H1 (cell line): ENCODE results near the gene DCDC2. TPM values are rescaled to one million over a fixed set of nuclear protein-coding genes. Genes with fewer than 3 reads are reported as not detected.

Source experiments
- CTCF ChIA-PET: fragments of 300-600 bp; sonication (Branson Sonifier 250); formaldehyde crosslinking; loops from one replicate; lab custom pipeline; 2021; ENCODE audit not compliant: partially characterized antibody; lab: Charles Lee
- POLR2A ChIA-PET: fragments of 300-600 bp; sonication (Branson Sonifier 250); formaldehyde crosslinking; loops from one replicate; lab custom pipeline; 2021; ENCODE audit warnings: inconsistent platforms; ENCODE audit not compliant: partially characterized antibody; lab: Charles Lee
- DNase-seq, 2 experiments: peaks; one replicate each; pipeline versions ENCODE4 v3.0.0 to v3.0.0-alpha.2; 2010 to 2022; ENCODE audit warnings: low spot score in 2 of 2, low read depth in 1 of 2, mixed read lengths in 1 of 2
- FAIRE-seq: peaks from 2 replicates; lab custom pipeline; 2011; peaks lifted over from hg19 to GRCh38; lab: Jason Lieb, UNC
- H2AFZ ChIP-seq: 2 replicates; pipeline ENCODE4 v1.8.1; 2012; ENCODE audit warnings: low read length, inconsistent platforms
- H2AK5ac ChIP-seq: 2 replicates; pipeline ENCODE4 v1.6.1; 2013; ENCODE audit warnings: low read depth, low read length
- H2BK120ac ChIP-seq: replicated peaks from 2 replicates; pipeline ENCODE3; 2013; ENCODE audit warnings: low read depth, low read length, inconsistent platforms
- H2BK12ac ChIP-seq: 2 replicates; pipeline ENCODE4 v1.6.1; 2013; ENCODE audit warnings: low read depth, low read length
- H2BK15ac ChIP-seq: 2 replicates; pipeline ENCODE4 v1.6.1; 2013; ENCODE audit warnings: low read length
- H2BK20ac ChIP-seq: 2 replicates; pipeline ENCODE4 v1.6.1; 2013; ENCODE audit warnings: low read length
- H2BK5ac ChIP-seq: 2 replicates; pipeline ENCODE4 v1.6.1; 2013; ENCODE audit warnings: low read depth, low read length
- H3K14ac ChIP-seq: 2 replicates; pipeline ENCODE4 v1.6.1; 2013; ENCODE audit warnings: inconsistent platforms; ENCODE audit not compliant: insufficient read length
- H3K18ac ChIP-seq: 2 replicates; pipeline ENCODE4 v1.6.1; 2013; ENCODE audit warnings: low read length; ENCODE audit errors: extremely low read depth
- H3K23ac ChIP-seq: 2 replicates; pipeline ENCODE4 v1.6.1; 2013; ENCODE audit warnings: inconsistent platforms; ENCODE audit not compliant: insufficient read length
- H3K23me2 ChIP-seq: 2 replicates; pipeline ENCODE4 v1.6.1; 2013; ENCODE audit warnings: low read depth, low read length
- H3K27ac ChIP-seq: 2 replicates; pipeline ENCODE4 v1.6.1; 2011; ENCODE audit warnings: low read depth, low read length, inconsistent platforms
- H3K27me3 ChIP-seq, 4 experiments: replicated peaks in 1 of 4; 1 replicate in 1 of 4; 2 replicates in 3 of 4; pipeline versions ENCODE4 v1.6.1 to v1.8.1; 2011 to 2013; ENCODE audit warnings: low read length in 3 of 4, mild to moderate bottlenecking in 3 of 4, inconsistent platforms in 2 of 4, mixed read lengths in 2 of 4, moderate library complexity in 1 of 4; ENCODE audit not compliant: control insufficient read depth in 3 of 4, insufficient read depth in 3 of 4; ENCODE audit errors: extremely low read depth in 1 of 4
- H3K36me3 ChIP-seq, 4 experiments: 2 replicates each; pipeline versions ENCODE4 v1.6.1 to v1.8.1; 2011 to 2013; ENCODE audit warnings: mild to moderate bottlenecking in 4 of 4, low read length in 3 of 4, moderate library complexity in 2 of 4, control low read depth in 1 of 4, inconsistent platforms in 1 of 4; ENCODE audit not compliant: insufficient read depth in 4 of 4, control insufficient read depth in 2 of 4
- H3K4ac ChIP-seq: replicated peaks from 2 replicates; pipeline ENCODE3; 2013; ENCODE audit warnings: low read length, low read depth, mixed read lengths, inconsistent platforms; ENCODE audit not compliant: insufficient read length
- H3K4me1 ChIP-seq, 4 experiments: replicated peaks in 1 of 4; 1 replicate in 1 of 4; 2 replicates in 3 of 4; pipeline versions ENCODE4 v1.6.1 to v1.8.1; 2011 to 2013; ENCODE audit warnings: low read length in 3 of 4, inconsistent platforms in 2 of 4, mixed read lengths in 1 of 4; ENCODE audit not compliant: insufficient read depth in 4 of 4, control insufficient read depth in 3 of 4
- H3K4me2 ChIP-seq, 2 experiments: 2 replicates each; pipeline versions ENCODE4 v1.6.1 to v1.8.1; 2011 to 2013; ENCODE audit warnings: low read depth in 2 of 2, low read length in 2 of 2, control low read depth in 1 of 2, inconsistent platforms in 1 of 2, mild to moderate bottlenecking in 1 of 2; ENCODE audit not compliant: insufficient read depth in 1 of 2
- H3K4me3 ChIP-seq, 4 experiments: fragments of 200-600, 300-600 bp in 1 of 4; sonication (generic), shearing (Covaris generic), sonication (Bioruptor Twin) in 1 of 4; 2 replicates each; pipeline versions ENCODE4 v1.5.1 to v1.8.1; 2011 to 2016; ENCODE audit warnings: low read length in 4 of 4, low read depth in 3 of 4, control low read depth in 2 of 4, inconsistent platforms in 2 of 4, mild to moderate bottlenecking in 2 of 4, mixed read lengths in 1 of 4, moderate library complexity in 1 of 4; ENCODE audit not compliant: insufficient read depth in 2 of 4; ENCODE audit errors: extremely low read depth in 1 of 4
- H3K56ac ChIP-seq: replicated peaks from 2 replicates; pipeline ENCODE3; 2013; ENCODE audit warnings: low read depth, mild to moderate bottlenecking, mixed read lengths, low read length, inconsistent platforms; ENCODE audit not compliant: insufficient read length
- H3K79me1 ChIP-seq: 2 replicates; pipeline ENCODE4 v1.6.1; 2013; ENCODE audit warnings: low read depth, low read length, control low read depth
- H3K79me2 ChIP-seq, 2 experiments: 2 replicates each; pipeline versions ENCODE4 v1.6.1 to v1.8.1; 2012 to 2013; ENCODE audit warnings: low read length in 2 of 2, mild to moderate bottlenecking in 2 of 2, inconsistent platforms in 1 of 2; ENCODE audit not compliant: insufficient read depth in 2 of 2, control insufficient read depth in 1 of 2
- H3K9ac ChIP-seq, 4 experiments: replicated peaks in 1 of 4; 1 replicate in 1 of 4; 2 replicates in 3 of 4; pipeline versions ENCODE4 v1.6.1 to v1.8.1; 2011 to 2013; ENCODE audit warnings: low read depth in 3 of 4, low read length in 3 of 4, control low read depth in 2 of 4, mild to moderate bottlenecking in 2 of 4, moderate library complexity in 2 of 4, inconsistent platforms in 1 of 4; ENCODE audit errors: extremely low read depth in 1 of 4
- H3K9me3 ChIP-seq, 2 experiments: 2 replicates each; pipeline versions ENCODE4 v1.6.1 to v1.8.1; 2012 to 2013; ENCODE audit warnings: mild to moderate bottlenecking in 2 of 2, moderate library complexity in 2 of 2, control low read depth in 1 of 2, inconsistent platforms in 1 of 2, low read depth in 1 of 2, low read length in 1 of 2, mixed read lengths in 1 of 2; ENCODE audit not compliant: insufficient read depth in 2 of 2
- H4K20me1 ChIP-seq, 2 experiments: replicated peaks in 1 of 2; 2 replicates each; pipeline versions ENCODE3 to v1.8.1; 2011 to 2013; ENCODE audit warnings: inconsistent platforms in 2 of 2, low read length in 2 of 2, mild to moderate bottlenecking in 1 of 2; ENCODE audit not compliant: insufficient read depth in 2 of 2, control insufficient read depth in 1 of 2
- H4K5ac ChIP-seq: 2 replicates; pipeline ENCODE4 v1.6.1; 2013; ENCODE audit warnings: low read length, low read depth, mixed read lengths, inconsistent platforms; ENCODE audit not compliant: insufficient read length
- H4K8ac ChIP-seq: 2 replicates; pipeline ENCODE4 v1.8.0; 2013; ENCODE audit warnings: mild to moderate bottlenecking, moderate library complexity, low read length, inconsistent platforms; ENCODE audit not compliant: insufficient read depth; ENCODE audit errors: extremely low read depth
- H4K91ac ChIP-seq: replicated peaks from 2 replicates; pipeline ENCODE3; 2013; ENCODE audit warnings: low read length, mixed read lengths, inconsistent platforms; ENCODE audit not compliant: insufficient read length
- CHD1 ChIP-seq: IDR thresholded peaks from 2 replicates; pipeline ENCODE4 v1.6.1; 2012; ENCODE audit warnings: low read depth, low read length, improper control_type of control experiment
- CHD2 ChIP-seq: IDR thresholded peaks from 2 replicates; pipeline ENCODE4 v1.6.1; 2012; ENCODE audit warnings: low read length, improper control_type of control experiment
- EP300 ChIP-seq, 2 experiments: IDR thresholded peaks; 1 replicate in 1 of 2; 2 replicates in 1 of 2; pipeline ENCODE4 v1.6.1; 2011 to 2012; ENCODE audit warnings: low read depth in 2 of 2, low read length in 2 of 2, mild to moderate bottlenecking in 2 of 2, borderline replicate concordance in 1 of 2, inconsistent platforms in 1 of 2, moderate library complexity in 1 of 2
- RAD21 ChIP-seq, 2 experiments: IDR thresholded peaks in 1 of 2; conservative IDR thresholded peaks in 1 of 2; 2 replicates each; pipeline ENCODE4 v1.6.1; 2011; ENCODE audit warnings: low read depth in 2 of 2, low read length in 2 of 2, improper control_type of control experiment in 1 of 2, inconsistent platforms in 1 of 2, mild to moderate bottlenecking in 1 of 2, moderate library complexity in 1 of 2
- WGBS, 2 experiments: shearing (Covaris generic) in 1 of 2; methylation state at CpG; one replicate each; pipeline versions ENCODE4 v1.1.6 to v1.1.7; 2013 to 2015; ENCODE audit warnings: low lambda C conversion rate in 2 of 2, mixed read lengths in 2 of 2, inconsistent platforms in 1 of 2, low coverage in 1 of 2, missing lambda C conversion rate in 1 of 2; ENCODE audit not compliant: insufficient replicate concordance in 2 of 2, insufficient coverage in 1 of 2, insufficient read length in 1 of 2; ENCODE audit errors: extremely low coverage in 1 of 2, missing lambda C conversion rate in 1 of 2; 5-methylcytosine and 5-hydroxymethylcytosine counted together
- polyA plus RNA-seq, 7 experiments: library from polyadenylated mRNA; depleted of rRNA in 3 of 7; stranded (reverse) in 5 of 7; unstranded in 2 of 7; fragments of >200 nt in 5 of 7; fragments of 200-250 nt in 2 of 7; gene quantifications; 1 replicate in 5 of 7; 2 replicates in 1 of 7; 4 replicates in 1 of 7; pipeline versions ENCODE4 v1.2.1 to v1.2.3, GENCODE V29; 2011 to 2013; ENCODE audit warnings: missing spikeins in 2 of 7, mixed read lengths in 2 of 7
- total RNA-seq: library from RNA; stranded (reverse); fragmentation: NEBNext Ultra II Directional; extraction: Animal tissue kit (Norgen Biotek cat#: 25700); gene quantifications from 2 replicates; pipeline ENCODE4 v1.2.1, GENCODE V29; 2021
- TF ChIP-seq, protein P1 (sequence below): IDR thresholded peaks from 2 replicates; pipeline ENCODE4 v1.6.1; 2011; ENCODE audit warnings: low read length, improper control_type of control experiment

Gene DCDC2
- total and polyA plus RNA-seq, 2 of the 8 experiments (the other 6 are each of a cell fraction or from before 2014, with no cell fraction given): 0.03 to 0.15 TPM

- FAIRE-seq (no peak), DNase-seq (no peak)
- H3K79me2 ChIP-seq: no peaks in the 10 kb centered on the region
- H3K9ac ChIP-seq: no peak overlapping the region
- no peak overlapping the region for H3K4me2 ChIP-seq
- no peak overlapping the region for H3K4ac ChIP-seq
- H3K14ac ChIP-seq: no peak overlapping the region
- H4K91ac ChIP-seq: no peak overlapping the region
- 23% methylated on average over 1 of the region's 1 CpG; no CpG with 5 or more reads in 1 of the 2 experiments for WGBS, 2 experiments
- no peaks in the 10 kb centered on the region for H3K36me3 ChIP-seq
- no peak overlapping the region for H4K8ac ChIP-seq
- no peak overlapping the region for H3K56ac ChIP-seq
- H3K4me3 ChIP-seq: no peak overlapping the region
- no peak overlapping the region for H2AFZ ChIP-seq
- no peak overlapping the region for H3K23ac ChIP-seq
- no peaks in the 10 kb centered on the region; the same call in 1 of the 2 replicates for H3K79me1 ChIP-seq
- H2AK5ac ChIP-seq: no peak overlapping the region
- no peak overlapping the region for H2BK120ac ChIP-seq
- H2BK12ac ChIP-seq: no peak overlapping the region
- H3K9me3 ChIP-seq: no peaks in the 10 kb centered on the region
- no peak for TF ChIP-seq EP300 (IDR thresholded peaks at IDR 0.05; ENCODE audit: borderline replicate concordance in 1 of 2, low read depth in 2 of 2, low read length in 2 of 2)
- TF ChIP-seq CHD1: no peak
- no peak for TF ChIP-seq CHD2
- TF ChIP-seq RAD21 (IDR thresholded peaks at IDR 0.05 in 1 of 2, conservative IDR thresholded peaks at IDR 0.05 in 1 of 2; ENCODE audit: low read depth in 2 of 2, low read length in 2 of 2): no peak
- TF ChIP-seq, protein P1, sequence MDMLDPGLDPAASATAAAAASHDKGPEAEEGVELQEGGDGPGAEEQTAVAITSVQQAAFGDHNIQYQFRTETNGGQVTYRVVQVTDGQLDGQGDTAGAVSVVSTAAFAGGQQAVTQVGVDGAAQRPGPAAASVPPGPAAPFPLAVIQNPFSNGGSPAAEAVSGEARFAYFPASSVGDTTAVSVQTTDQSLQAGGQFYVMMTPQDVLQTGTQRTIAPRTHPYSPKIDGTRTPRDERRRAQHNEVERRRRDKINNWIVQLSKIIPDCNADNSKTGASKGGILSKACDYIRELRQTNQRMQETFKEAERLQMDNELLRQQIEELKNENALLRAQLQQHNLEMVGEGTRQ: no peak
- TF ChIP-seq, all 59 proteins: peak for 0
- no peak overlapping the region for H2BK20ac ChIP-seq
- no peaks in the 10 kb centered on the region for H3K23me2 ChIP-seq
- POLR2A ChIA-PET: no interaction called here
- no peak overlapping the region for H2BK5ac ChIP-seq
- H2BK15ac ChIP-seq: no peak overlapping the region
- no peak overlapping the region for H3K18ac ChIP-seq
- no peaks in the 10 kb centered on the region for H4K20me1 ChIP-seq
- H3K27me3 ChIP-seq: no peaks in the 10 kb centered on the region; a peak in 1 of 7 replicates
- no peaks in the 10 kb centered on the region for H3K4me1 ChIP-seq
- no peak overlapping the region for H4K5ac ChIP-seq
- H3K27ac ChIP-seq: no peak overlapping the region
- CTCF ChIA-PET: interaction anchor here (1.2 to 4.4 kb wide), 4 partner anchors 8 to 551 kb away, joined by 3 to 24 read pairs (median 15); no protein-coding TSS in a partner anchor
These were observed 85.7 kb downstream of the DCDC2 start for GRCh38 chr6:24272148-24272547.
